Measurements from ENCODE around the gene OSBPL10.

- TF ChIP-seq, protein P1, sequence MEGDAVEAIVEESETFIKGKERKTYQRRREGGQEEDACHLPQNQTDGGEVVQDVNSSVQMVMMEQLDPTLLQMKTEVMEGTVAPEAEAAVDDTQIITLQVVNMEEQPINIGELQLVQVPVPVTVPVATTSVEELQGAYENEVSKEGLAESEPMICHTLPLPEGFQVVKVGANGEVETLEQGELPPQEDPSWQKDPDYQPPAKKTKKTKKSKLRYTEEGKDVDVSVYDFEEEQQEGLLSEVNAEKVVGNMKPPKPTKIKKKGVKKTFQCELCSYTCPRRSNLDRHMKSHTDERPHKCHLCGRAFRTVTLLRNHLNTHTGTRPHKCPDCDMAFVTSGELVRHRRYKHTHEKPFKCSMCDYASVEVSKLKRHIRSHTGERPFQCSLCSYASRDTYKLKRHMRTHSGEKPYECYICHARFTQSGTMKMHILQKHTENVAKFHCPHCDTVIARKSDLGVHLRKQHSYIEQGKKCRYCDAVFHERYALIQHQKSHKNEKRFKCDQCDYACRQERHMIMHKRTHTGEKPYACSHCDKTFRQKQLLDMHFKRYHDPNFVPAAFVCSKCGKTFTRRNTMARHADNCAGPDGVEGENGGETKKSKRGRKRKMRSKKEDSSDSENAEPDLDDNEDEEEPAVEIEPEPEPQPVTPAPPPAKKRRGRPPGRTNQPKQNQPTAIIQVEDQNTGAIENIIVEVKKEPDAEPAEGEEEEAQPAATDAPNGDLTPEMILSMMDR (IDR thresholded peaks at IDR 0.05) = no peak
- TF ChIP-seq EP300 (IDR thresholded peaks at IDR 0.05) (no peak), JUN (IDR thresholded peaks at IDR 0.05) (no peak), MAX (IDR thresholded peaks at IDR 0.05) (no peak), RAD21 (conservative IDR thresholded peaks at IDR 0.05 in 1 of 2, IDR thresholded peaks at IDR 0.05 in 1 of 2) (no peak), POLR2A (IDR thresholded peaks at IDR 0.05; ENCODE audit: low read length) (no peak), HEYL (CRISPR knock-in tag; IDR thresholded peaks at IDR 0.05) (no peak), ZFP36 (IDR thresholded peaks at IDR 0.05; ENCODE audit: borderline replicate concordance, partially characterized antibody) (no peak), RFX5 (IDR thresholded peaks at IDR 0.05) (no peak), NFE2L2 (conservative IDR thresholded peaks at IDR 0.05; ENCODE audit: low read length) (no peak)
- TF ChIP-seq, protein P2, sequence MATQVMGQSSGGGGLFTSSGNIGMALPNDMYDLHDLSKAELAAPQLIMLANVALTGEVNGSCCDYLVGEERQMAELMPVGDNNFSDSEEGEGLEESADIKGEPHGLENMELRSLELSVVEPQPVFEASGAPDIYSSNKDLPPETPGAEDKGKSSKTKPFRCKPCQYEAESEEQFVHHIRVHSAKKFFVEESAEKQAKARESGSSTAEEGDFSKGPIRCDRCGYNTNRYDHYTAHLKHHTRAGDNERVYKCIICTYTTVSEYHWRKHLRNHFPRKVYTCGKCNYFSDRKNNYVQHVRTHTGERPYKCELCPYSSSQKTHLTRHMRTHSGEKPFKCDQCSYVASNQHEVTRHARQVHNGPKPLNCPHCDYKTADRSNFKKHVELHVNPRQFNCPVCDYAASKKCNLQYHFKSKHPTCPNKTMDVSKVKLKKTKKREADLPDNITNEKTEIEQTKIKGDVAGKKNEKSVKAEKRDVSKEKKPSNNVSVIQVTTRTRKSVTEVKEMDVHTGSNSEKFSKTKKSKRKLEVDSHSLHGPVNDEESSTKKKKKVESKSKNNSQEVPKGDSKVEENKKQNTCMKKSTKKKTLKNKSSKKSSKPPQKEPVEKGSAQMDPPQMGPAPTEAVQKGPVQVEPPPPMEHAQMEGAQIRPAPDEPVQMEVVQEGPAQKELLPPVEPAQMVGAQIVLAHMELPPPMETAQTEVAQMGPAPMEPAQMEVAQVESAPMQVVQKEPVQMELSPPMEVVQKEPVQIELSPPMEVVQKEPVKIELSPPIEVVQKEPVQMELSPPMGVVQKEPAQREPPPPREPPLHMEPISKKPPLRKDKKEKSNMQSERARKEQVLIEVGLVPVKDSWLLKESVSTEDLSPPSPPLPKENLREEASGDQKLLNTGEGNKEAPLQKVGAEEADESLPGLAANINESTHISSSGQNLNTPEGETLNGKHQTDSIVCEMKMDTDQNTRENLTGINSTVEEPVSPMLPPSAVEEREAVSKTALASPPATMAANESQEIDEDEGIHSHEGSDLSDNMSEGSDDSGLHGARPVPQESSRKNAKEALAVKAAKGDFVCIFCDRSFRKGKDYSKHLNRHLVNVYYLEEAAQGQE (IDR thresholded peaks at IDR 0.05) = no peak
These were observed 288.3 kb downstream of the OSBPL10 start for GRCh38 chr3:31692751-31693150.

Measured in A549 (cell line).